ENCODE data around the gene TIMP1. TPM values are rescaled to one million over a fixed set of nuclear protein-coding genes. Genes with fewer than 3 reads are reported as not detected.

The TIMP1 gene
- 42.1 and 42.8 TPM in 2 replicates for total RNA-seq (2013; cell fraction: nucleolus; rRNA removed)
- total RNA-seq (2014; rRNA removed) (128 and 139 TPM in 2 replicates), total RNA-seq (2014; rRNA removed; fragmentation: Illumina TruSeq; extraction: Trizol) (106 and 111 TPM in 2 replicates), total RNA-seq (2021) (130 and 134 TPM in 2 replicates), polyA plus RNA-seq (2011; rRNA removed) (47.1 and 106 TPM in 2 replicates), polyA plus RNA-seq (2014; fragmentation: Illumina TruSeq; extraction: Trizol) (39.3 and 103 TPM in 2 replicates), polyA plus RNA-seq (2014; fragmentation: Nextera tagmentation; extraction: Ambion mirVana) (100 to 1,000 TPM; 312 to 341 TPM), polyA plus RNA-seq (2014; rRNA removed) (101 and 126 TPM in 2 replicates), polyA plus RNA-seq (2016; fragmentation: Nextera tagmentation; extraction: Ambion mirVana) (100 to 1,000 TPM; 160 to 192 TPM), polyA minus RNA-seq (2011; rRNA and poly(A)+ RNA removed) (213 and 336 TPM in 2 replicates), Bru-seq, nascent RNA (percentile 83 among the genes with signal in this experiment), BruChase-seq, experiment 1, labeled RNA remaining after a 6-hour chase (percentile 88 among the genes with signal in this experiment), BruChase-seq, experiment 2, labeled RNA remaining after a 2-hour chase (percentile 75 among the genes with signal in this experiment)
- 178 TPM for polyA plus RNA-seq (2011; ENCODE audit: low read depth)
- polyA plus RNA-seq (2011; cell fraction: cytosol; rRNA removed), result 213 and 236 TPM in 2 replicates
- polyA plus RNA-seq (2011; cell fraction: nucleus; rRNA removed), result 50.7 and 72.3 TPM in 2 replicates
- polyA plus RNA-seq (2012), result 117 and 122 TPM in 2 replicates
- 111 and 121 TPM in 2 replicates for polyA minus RNA-seq (2011; cell fraction: cytosol; rRNA and poly(A)+ RNA removed)
- 20.8 and 27.8 TPM in 2 replicates for polyA minus RNA-seq (2011; cell fraction: nucleus; rRNA and poly(A)+ RNA removed)
- long read RNA-seq, experiment 1, transcript TIMP1-201 (6 exons, 892 nt), result major isoform, 117 of 136 reads
- long read RNA-seq, experiment 1, partial matches to known transcripts, result 10 of 136 reads
- long read RNA-seq, experiment 1, other reads (novel, unspliced or antisense), result 5 of 136 reads
- long read RNA-seq, experiment 2, transcript TIMP1-201 (6 exons, 892 nt), result major isoform, 114 of 120 reads
- long read RNA-seq, experiment 2, partial matches to known transcripts, result 4 of 120 reads
- long read RNA-seq, experiment 2, other reads (novel, unspliced or antisense), result 0 of 120 reads

DNA sequence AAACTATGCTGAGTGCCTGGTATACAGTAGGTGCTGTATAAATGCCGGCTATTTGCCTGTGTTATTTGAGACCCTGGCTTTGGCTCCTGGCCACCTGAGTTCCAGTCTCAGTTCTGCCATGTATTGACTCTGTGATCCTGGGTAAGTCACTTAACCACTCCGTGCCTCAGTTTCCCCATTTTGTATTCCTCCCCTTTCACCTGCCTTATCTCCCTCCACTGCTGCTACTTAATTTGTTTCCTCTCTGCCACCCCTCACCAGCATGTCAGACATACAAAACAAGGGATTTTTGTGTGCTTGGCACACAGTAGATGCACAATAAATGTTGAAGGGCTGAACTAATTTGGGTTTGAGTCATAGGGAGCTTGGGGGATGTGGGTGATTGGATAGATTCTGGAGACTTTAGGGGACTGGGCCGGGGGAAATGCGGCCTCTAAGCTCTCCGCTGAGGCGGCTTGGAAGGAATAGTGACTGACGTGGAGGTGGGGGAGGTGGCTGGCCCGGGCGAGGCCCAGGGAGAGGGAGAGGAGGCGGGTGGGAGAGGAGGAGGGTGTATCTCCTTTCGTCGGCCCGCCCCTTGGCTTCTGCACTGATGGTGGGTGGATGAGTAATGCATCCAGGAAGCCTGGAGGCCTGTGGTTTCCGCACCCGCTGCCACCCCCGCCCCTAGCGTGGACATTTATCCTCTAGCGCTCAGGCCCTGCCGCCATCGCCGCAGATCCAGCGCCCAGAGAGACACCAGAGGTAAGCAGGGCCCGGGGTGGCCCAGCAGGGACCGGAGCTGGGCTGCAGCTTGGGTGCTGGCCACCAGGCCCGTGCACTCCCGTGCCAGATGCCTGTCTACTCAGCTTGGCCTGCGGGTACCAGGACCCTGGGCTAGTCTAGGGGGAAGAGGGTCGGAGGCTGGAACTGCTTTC lies at the start of gene TIMP1:
TIMP1 (plus strand) TSS at position 706 of the 917 bp plus-strand sequence. CDS start 980 bp downstream, outside the sequence.
- Histone ChIP-seq H3K4me3 (peak within 1 kb of the TSS; percentile 67), H3K36me3 (ENCODE audit: control insufficient read depth in 2 of 2, insufficient read depth in 2 of 2, low read length in 1 of 2) (no peaks in the 10 kb centered on the region), H4K20me1 (ENCODE audit: control insufficient read depth, insufficient read depth) (no peaks in the 10 kb centered on the region), H3K27me3 (replicated peaks in 1 of 2; ENCODE audit: control insufficient read depth in 2 of 2, insufficient read depth in 2 of 2, low read length in 1 of 2) (no peaks in the 10 kb centered on the region), H3K27ac (ENCODE audit: control insufficient read depth, insufficient read depth) (peak within 1 kb of the TSS; percentile 58), H3K9me3 (replicated peaks; ENCODE audit: control insufficient read depth, insufficient read depth, low read length) (no peaks in the 10 kb centered on the region), H3K9ac (ENCODE audit: control insufficient read depth, insufficient read depth, low read length) (peak within 1 kb of the TSS; percentile 74), H2AFZ (ENCODE audit: control insufficient read depth, low read depth, low read length) (peak within 1 kb of the TSS; percentile 58), H3K4me1 (ENCODE audit: control insufficient read depth, insufficient read depth, low read length) (peaks cover 8% of the 10 kb centered on the region), H3K4me2 (ENCODE audit: control insufficient read depth, insufficient read depth) (peak within 1 kb of the TSS; percentile 79), H3K79me2 (ENCODE audit: control insufficient read depth, insufficient read depth, low read length) (no peaks in the 10 kb centered on the region; the same call in 1 of the 2 replicates)
- DNase-seq (ENCODE audit: low read depth, low spot score) (peak; percentile 45), FAIRE-seq (no peak), ATAC-seq (peak; percentile 91)
- intact Hi-C loops (cut with micrococcal nuclease; ENCODE audit: unreplicated experiment), result loop anchor here (5.0 kb wide), 1 partner anchor 45 kb away; the partner anchor contains the start of gene CFP
- ChIA-PET POLR2A (interaction anchor here (0.5 to 1.9 kb wide), 7 partner anchors 16 to 941 kb away, joined by 3 to 4 read pairs (median 4); partner anchors contain the start of gene ELK1), CTCF (no interaction called here), RAD21 (ENCODE audit: unreplicated experiment) (interaction anchor here (1.4 to 1.5 kb wide), 2 partner anchors 47 to 55 kb away, joined by 3 to 6 read pairs; no protein-coding TSS in a partner anchor), SMC1A (ENCODE audit: uncharacterized antibody, unreplicated experiment) (interaction anchor here (0.9 to 1.6 kb wide), 5 partner anchors 37 to 62 kb away, joined by 3 to 7 read pairs (median 4); no protein-coding TSS in a partner anchor)
- in situ Hi-C loops (cut with MboI), result no loop called here
- 19% methylated on average over 28 of the region's 28 CpGs for WGBS (ENCODE audit: insufficient coverage, insufficient replicate concordance, low lambda C conversion rate, missing lambda C conversion rate)
- no TSS peak for BruUV-seq (replicated peaks)
- TF ChIP-seq MTA2 (IDR thresholded peaks at IDR 0.05; ENCODE audit: low read depth) (peak; percentile 35; the same call in 1 of the 2 replicates), EGR1 (IDR thresholded peaks at IDR 0.05; ENCODE audit: borderline replicate concordance in 1 of 2, low read depth in 2 of 2, low read length in 2 of 2) (peak in 1 of 2 experiments; percentile 86; a peak in 2 of 3 replicates), ZNF207 (IDR thresholded peaks at IDR 0.05; ENCODE audit: borderline replicate concordance) (0 out of 2 replicates have a peak, but pooled peaks have one; percentile 33), NBN (IDR thresholded peaks at IDR 0.05) (peak; percentile 32; the same call in 1 of the 2 replicates), IKZF2 (IDR thresholded peaks at IDR 0.05) (peak; percentile 61 to 67; a peak in 2 of 4 replicates), ATF7 (IDR thresholded peaks at IDR 0.05; ENCODE audit: low read depth) (peak; percentile 70; the same call in 1 of the 2 replicates), GATAD2B (conservative IDR thresholded peaks at IDR 0.05; ENCODE audit: low read depth) (peak; percentile 73; the same call in 1 of the 2 replicates), NR2F1 (conservative IDR thresholded peaks at IDR 0.05) (0 out of 2 replicates have a peak, but pooled peaks have one; percentile 53), CBX5 (IDR thresholded peaks at IDR 0.05; ENCODE audit: low read depth) (no peak), POLR2A (IDR thresholded peaks at IDR 0.05; ENCODE audit: low read depth, low read length) (peak; percentile 80), SPI1 (IDR thresholded peaks at IDR 0.05; ENCODE audit: borderline replicate concordance, insufficient read depth, low read depth, low read length) (no peak)
- TF ChIP-seq, protein P1, sequence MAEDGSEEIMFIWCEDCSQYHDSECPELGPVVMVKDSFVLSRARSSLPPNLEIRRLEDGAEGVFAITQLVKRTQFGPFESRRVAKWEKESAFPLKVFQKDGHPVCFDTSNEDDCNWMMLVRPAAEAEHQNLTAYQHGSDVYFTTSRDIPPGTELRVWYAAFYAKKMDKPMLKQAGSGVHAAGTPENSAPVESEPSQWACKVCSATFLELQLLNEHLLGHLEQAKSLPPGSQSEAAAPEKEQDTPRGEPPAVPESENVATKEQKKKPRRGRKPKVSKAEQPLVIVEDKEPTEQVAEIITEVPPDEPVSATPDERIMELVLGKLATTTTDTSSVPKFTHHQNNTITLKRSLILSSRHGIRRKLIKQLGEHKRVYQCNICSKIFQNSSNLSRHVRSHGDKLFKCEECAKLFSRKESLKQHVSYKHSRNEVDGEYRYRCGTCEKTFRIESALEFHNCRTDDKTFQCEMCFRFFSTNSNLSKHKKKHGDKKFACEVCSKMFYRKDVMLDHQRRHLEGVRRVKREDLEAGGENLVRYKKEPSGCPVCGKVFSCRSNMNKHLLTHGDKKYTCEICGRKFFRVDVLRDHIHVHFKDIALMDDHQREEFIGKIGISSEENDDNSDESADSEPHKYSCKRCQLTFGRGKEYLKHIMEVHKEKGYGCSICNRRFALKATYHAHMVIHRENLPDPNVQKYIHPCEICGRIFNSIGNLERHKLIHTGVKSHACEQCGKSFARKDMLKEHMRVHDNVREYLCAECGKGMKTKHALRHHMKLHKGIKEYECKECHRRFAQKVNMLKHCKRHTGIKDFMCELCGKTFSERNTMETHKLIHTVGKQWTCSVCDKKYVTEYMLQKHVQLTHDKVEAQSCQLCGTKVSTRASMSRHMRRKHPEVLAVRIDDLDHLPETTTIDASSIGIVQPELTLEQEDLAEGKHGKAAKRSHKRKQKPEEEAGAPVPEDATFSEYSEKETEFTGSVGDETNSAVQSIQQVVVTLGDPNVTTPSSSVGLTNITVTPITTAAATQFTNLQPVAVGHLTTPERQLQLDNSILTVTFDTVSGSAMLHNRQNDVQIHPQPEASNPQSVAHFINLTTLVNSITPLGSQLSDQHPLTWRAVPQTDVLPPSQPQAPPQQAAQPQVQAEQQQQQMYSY (CRISPR knock-in tag; IDR thresholded peaks at IDR 0.05), result no peak
- TF ChIP-seq, protein P2, sequence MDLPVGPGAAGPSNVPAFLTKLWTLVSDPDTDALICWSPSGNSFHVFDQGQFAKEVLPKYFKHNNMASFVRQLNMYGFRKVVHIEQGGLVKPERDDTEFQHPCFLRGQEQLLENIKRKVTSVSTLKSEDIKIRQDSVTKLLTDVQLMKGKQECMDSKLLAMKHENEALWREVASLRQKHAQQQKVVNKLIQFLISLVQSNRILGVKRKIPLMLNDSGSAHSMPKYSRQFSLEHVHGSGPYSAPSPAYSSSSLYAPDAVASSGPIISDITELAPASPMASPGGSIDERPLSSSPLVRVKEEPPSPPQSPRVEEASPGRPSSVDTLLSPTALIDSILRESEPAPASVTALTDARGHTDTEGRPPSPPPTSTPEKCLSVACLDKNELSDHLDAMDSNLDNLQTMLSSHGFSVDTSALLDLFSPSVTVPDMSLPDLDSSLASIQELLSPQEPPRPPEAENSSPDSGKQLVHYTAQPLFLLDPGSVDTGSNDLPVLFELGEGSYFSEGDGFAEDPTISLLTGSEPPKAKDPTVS (IDR thresholded peaks at IDR 0.05; ENCODE audit: low read depth, low read length), result no peak

All from GM12878 (cell line).